ENCODE results near the gene MYO18A. TPM values are rescaled to one million over a fixed set of nuclear protein-coding genes. Genes with fewer than 3 reads are reported as not detected.
"Not testable (repeated sequence)": the region's sequence is repeated elsewhere in the genome, so short reads cannot be mapped to it uniquely, and the experiment has no call there.

Gene MYO18A
- total RNA-seq: 10 to 100 TPM; 31.5 to 71.1 (median 42.3) TPM

GRCh38 chr17:29180034-29180787, at the start of gene MYO18A:
MYO18A (minus strand) TSS chr17:29180398; CDS start chr17:29166940, 13,458 bp downstream.
- intact Hi-C loops (cut with DNase I; ENCODE audit: low total_unique reads): loop anchor here (5.0 kb wide), 1 partner anchor 33 kb away; no protein-coding TSS in a partner anchor
- DNase-seq (ENCODE audit: low spot score in 2 of 2): peak; percentile 56 to 74

GRCh38 chr17:29225396-29225795, 45.2 kb upstream of the MYO18A start:
- intact Hi-C loops (cut with DNase I; ENCODE audit: low total_unique reads): no loop called here
- no peak for DNase-seq (ENCODE audit: low spot score in 2 of 2)
- Histone ChIP-seq H3K9me3 (no peaks in the 10 kb centered on the region), H3K4me3 (no peak overlapping the region), H3K27me3 (no peaks in the 10 kb centered on the region), H3K27ac (no peak overlapping the region), H3K36me3 (no peaks in the 10 kb centered on the region), H3K4me1 (no peaks in the 10 kb centered on the region)
- TF ChIP-seq POLR2AphosphoS5 (IDR thresholded peaks at IDR 0.05): no peak
- TF ChIP-seq CTCF (IDR thresholded peaks at IDR 0.05): no peak
- TF ChIP-seq POLR2A (IDR thresholded peaks at IDR 0.05): no peak

More at GRCh38 chr17:29180034-29180787, at the start of gene MYO18A:
- Histone ChIP-seq H3K4me3 (peak within 1 kb of the TSS; percentile 57 to 85 (median 71)), H3K4me1 (peaks cover 15 to 25% of the 10 kb centered on the region in 2 donors), H3K27ac (peak within 1 kb of the TSS; percentile 88 to 94), H3K27me3 (no peaks in the 10 kb centered on the region), H3K9me3 (no peaks in the 10 kb centered on the region), H3K36me3 (no peaks in the 10 kb centered on the region)
- TF ChIP-seq POLR2AphosphoS5 (IDR thresholded peaks at IDR 0.05): no peak
- TF ChIP-seq POLR2A (IDR thresholded peaks at IDR 0.05): no peak
- TF ChIP-seq CTCF (IDR thresholded peaks at IDR 0.05): peak; percentile 64 to 97 (median 80)

- H3K27me3 ChIP-seq; intact Hi-C loops (cut with DNase I; ENCODE audit: low total_unique reads); DNase-seq (ENCODE audit: low spot score in 2 of 2); H3K27ac ChIP-seq; H3K4me1 ChIP-seq; H3K36me3 ChIP-seq; H3K9me3 ChIP-seq; H3K4me3 ChIP-seq: not testable (repeated sequence)
Measured at GRCh38 chr17:29221338-29221737, 41.1 kb upstream of the MYO18A start.

GRCh38 chr17:29219378-29220047, 39.3 kb upstream of the MYO18A start:
- H3K4me3 ChIP-seq: no peak overlapping the region
- H3K4me1 ChIP-seq: no peaks in the 10 kb centered on the region
- H3K9me3 ChIP-seq: no peaks in the 10 kb centered on the region
- no peak for TF ChIP-seq POLR2AphosphoS5 (IDR thresholded peaks at IDR 0.05)
- peak; percentile 78 to 94 (median 92) for TF ChIP-seq CTCF (IDR thresholded peaks at IDR 0.05)
- no peak for TF ChIP-seq POLR2A (IDR thresholded peaks at IDR 0.05)
- intact Hi-C loops (cut with DNase I; ENCODE audit: low total_unique reads): loop anchor here (2.0 kb wide), 1 partner anchor 73 kb away; no protein-coding TSS in a partner anchor
- no peaks in the 10 kb centered on the region for H3K36me3 ChIP-seq
- no peaks in the 10 kb centered on the region for H3K27me3 ChIP-seq
- no peak overlapping the region for H3K27ac ChIP-seq
- DNase-seq (ENCODE audit: low spot score in 2 of 2): peak; percentile 56 to 60

GRCh38 chr17:29216856-29217255, 36.7 kb upstream of the MYO18A start:
- Histone ChIP-seq H3K36me3 (no peaks in the 10 kb centered on the region), H3K27ac (no peak overlapping the region), H3K4me1 (no peaks in the 10 kb centered on the region), H3K4me3 (no peak overlapping the region), H3K27me3 (no peaks in the 10 kb centered on the region), H3K9me3 (no peaks in the 10 kb centered on the region)
- intact Hi-C loops (cut with DNase I; ENCODE audit: low total_unique reads): no loop called here
- no peak for TF ChIP-seq CTCF (IDR thresholded peaks at IDR 0.05)
- no peak for TF ChIP-seq POLR2AphosphoS5 (IDR thresholded peaks at IDR 0.05)
- no peak for TF ChIP-seq POLR2A (IDR thresholded peaks at IDR 0.05)
- no peak for DNase-seq (ENCODE audit: low spot score in 2 of 2)

Measured in breast epithelium (tissue), 4 donors.